ENCODE measurements around the gene PPRC1. TPM values are rescaled to one million over a fixed set of nuclear protein-coding genes. Genes with fewer than 3 reads are reported as not detected.

The PPRC1 gene
- total and polyA plus RNA-seq, 2 experiments from 2014 or later, result 9.8 to 23.7 TPM

DNA sequence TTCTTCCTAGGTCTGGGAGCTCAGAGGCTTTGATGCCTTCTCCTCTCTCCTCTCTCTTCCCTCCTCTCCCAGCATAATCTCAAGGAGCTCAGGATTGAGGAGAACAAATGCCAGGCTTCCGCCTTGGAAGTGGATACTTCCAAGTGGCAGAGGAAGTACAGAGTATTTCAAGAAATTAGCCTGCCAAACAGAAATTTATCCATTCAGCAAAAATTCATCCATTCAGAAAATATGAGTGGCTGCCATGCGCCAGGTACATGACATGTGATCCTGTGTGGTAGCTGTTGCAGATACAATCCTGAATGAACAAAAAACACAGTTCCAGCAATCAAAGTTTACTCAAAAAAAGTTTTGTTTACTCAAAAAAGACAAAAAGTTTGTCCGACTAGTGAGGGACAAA, 37.8 kb downstream of the PPRC1 start:
- Histone ChIP-seq H3K27me3 (no peaks in the 10 kb centered on the region), H2AFZ (no peak overlapping the region), H3K4me2 (no peak overlapping the region), H3K79me2 (no peaks in the 10 kb centered on the region), H3K36me3 (replicated peaks; ENCODE audit: insufficient read depth, low read depth) (no peaks in the 10 kb centered on the region), H3K9me3 (ENCODE audit: low read depth) (no peaks in the 10 kb centered on the region), H3K27ac (no peak overlapping the region), H4K20me1 (ENCODE audit: insufficient read depth, poor library complexity, severe bottlenecking) (no peaks in the 10 kb centered on the region), H3K4me1 (ENCODE audit: insufficient read depth) (no peaks in the 10 kb centered on the region), H3K9me2 (replicated peaks; ENCODE audit: insufficient read depth) (no peaks in the 10 kb centered on the region), H3K4me3 (no peak overlapping the region)
- WGBS (ENCODE audit: low lambda C conversion rate, missing lambda C conversion rate), result 93% methylated on average over 3 of the region's 3 CpGs
- TF ChIP-seq CTCF (IDR thresholded peaks at IDR 0.05; ENCODE audit: poor library complexity), result no peak
- DNase-seq (ENCODE audit: low spot score), result no peak

DNA sequence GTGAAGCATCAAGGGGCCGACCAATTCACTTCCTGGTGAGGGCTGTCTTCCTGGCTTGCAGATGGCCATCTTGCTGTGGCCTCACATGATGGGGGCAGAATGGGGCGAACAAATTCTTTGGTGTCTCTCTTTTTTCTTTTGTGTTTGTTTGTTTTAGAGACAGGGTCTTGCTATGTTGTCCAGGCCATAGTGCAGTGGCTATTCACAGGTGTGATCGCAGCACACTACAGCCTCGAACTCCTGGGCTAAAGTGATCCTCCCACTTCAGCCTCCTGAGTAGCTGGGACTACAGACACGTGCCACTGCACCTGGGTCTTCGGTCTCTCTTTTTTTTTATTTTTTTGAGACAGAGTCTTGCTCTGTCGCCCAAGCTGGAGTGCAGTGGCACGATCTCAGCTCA, 39.4 kb downstream of the PPRC1 start:
- H3K27ac ChIP-seq, result no peak overlapping the region
- no peak overlapping the region for H3K4me3 ChIP-seq
- H4K20me1 ChIP-seq (ENCODE audit: insufficient read depth, poor library complexity, severe bottlenecking), result no peaks in the 10 kb centered on the region
- no peaks in the 10 kb centered on the region for H3K79me2 ChIP-seq
- H3K4me2 ChIP-seq, result no peak overlapping the region
- DNase-seq (ENCODE audit: low spot score), result no peak
- no peak overlapping the region for H2AFZ ChIP-seq
- no peaks in the 10 kb centered on the region for H3K36me3 ChIP-seq (replicated peaks; ENCODE audit: insufficient read depth, low read depth)
- H3K9me2 ChIP-seq (replicated peaks; ENCODE audit: insufficient read depth), result no peaks in the 10 kb centered on the region
- H3K4me1 ChIP-seq (ENCODE audit: insufficient read depth), result no peaks in the 10 kb centered on the region
- no peaks in the 10 kb centered on the region for H3K27me3 ChIP-seq
- WGBS (ENCODE audit: low lambda C conversion rate, missing lambda C conversion rate), result 89% methylated on average over 8 of the region's 8 CpGs
- TF ChIP-seq CTCF (IDR thresholded peaks at IDR 0.05; ENCODE audit: poor library complexity) (no peak), EZH2 (IDR thresholded peaks at IDR 0.05; ENCODE audit: borderline replicate concordance) (no peak), EZH2phosphoT487 (IDR thresholded peaks at IDR 0.05; ENCODE audit: low read depth, severe bottlenecking, unreplicated experiment) (no peak)
- H3K9me3 ChIP-seq (ENCODE audit: low read depth), result no peaks in the 10 kb centered on the region

- Histone ChIP-seq H3K4me1 (ENCODE audit: insufficient read depth) (no peaks in the 10 kb centered on the region), H3K4me2 (no peak overlapping the region), H3K4me3 (no peak overlapping the region), H3K79me2 (no peaks in the 10 kb centered on the region), H3K27ac (no peak overlapping the region), H3K9me3 (ENCODE audit: low read depth) (no peaks in the 10 kb centered on the region), H4K20me1 (ENCODE audit: insufficient read depth, poor library complexity, severe bottlenecking) (no peaks in the 10 kb centered on the region), H3K9me2 (replicated peaks; ENCODE audit: insufficient read depth) (no peaks in the 10 kb centered on the region), H3K36me3 (replicated peaks; ENCODE audit: insufficient read depth, low read depth) (no peaks in the 10 kb centered on the region), H3K27me3 (no peaks in the 10 kb centered on the region), H2AFZ (no peak overlapping the region)
- no peak for DNase-seq (ENCODE audit: low spot score)
- WGBS (ENCODE audit: low lambda C conversion rate, missing lambda C conversion rate), result 76% methylated on average over 4 of the region's 4 CpGs
- TF ChIP-seq CTCF (IDR thresholded peaks at IDR 0.05; ENCODE audit: poor library complexity) (no peak), EZH2phosphoT487 (IDR thresholded peaks at IDR 0.05; ENCODE audit: low read depth, severe bottlenecking, unreplicated experiment) (no peak), EZH2 (IDR thresholded peaks at IDR 0.05; ENCODE audit: borderline replicate concordance) (no peak)
Observed at GRCh38 chr10:102175415-102175814, 42.6 kb downstream of the PPRC1 start.

DNA sequence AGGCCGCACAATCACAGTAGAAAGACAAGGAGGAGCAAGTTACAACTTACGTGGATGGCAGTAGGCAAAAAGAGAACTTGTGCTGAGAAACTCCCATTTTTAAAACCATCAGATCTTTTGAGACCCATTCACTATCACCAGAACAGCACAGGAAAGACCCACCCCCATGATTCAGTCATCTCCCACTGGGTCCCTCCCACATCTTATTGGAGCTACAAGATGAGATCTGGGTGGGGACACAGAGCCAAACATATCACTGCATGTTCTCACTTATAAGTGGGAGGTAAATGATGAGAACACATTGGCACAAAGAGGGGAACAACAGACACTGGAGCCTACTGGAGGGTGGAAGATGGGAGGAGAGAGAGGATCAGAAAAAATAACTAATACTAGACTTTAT, 51.8 kb downstream of the PPRC1 start:
- Histone ChIP-seq H3K27me3 (no peaks in the 10 kb centered on the region), H3K36me3 (replicated peaks; ENCODE audit: insufficient read depth, low read depth) (no peaks in the 10 kb centered on the region), H3K79me2 (no peaks in the 10 kb centered on the region), H3K4me1 (ENCODE audit: insufficient read depth) (no peaks in the 10 kb centered on the region), H3K9me2 (replicated peaks; ENCODE audit: insufficient read depth) (no peaks in the 10 kb centered on the region), H2AFZ (no peak overlapping the region), H3K9me3 (ENCODE audit: low read depth) (no peaks in the 10 kb centered on the region), H3K4me2 (no peak overlapping the region), H3K27ac (no peak overlapping the region), H3K4me3 (no peak overlapping the region), H4K20me1 (ENCODE audit: insufficient read depth, poor library complexity, severe bottlenecking) (no peaks in the 10 kb centered on the region)
- DNase-seq (ENCODE audit: low spot score), result no peak
- TF ChIP-seq EZH2phosphoT487 (IDR thresholded peaks at IDR 0.05; ENCODE audit: low read depth, severe bottlenecking, unreplicated experiment) (no peak), CTCF (IDR thresholded peaks at IDR 0.05; ENCODE audit: poor library complexity) (no peak), EZH2 (IDR thresholded peaks at IDR 0.05; ENCODE audit: borderline replicate concordance) (no peak)
- WGBS (ENCODE audit: low lambda C conversion rate, missing lambda C conversion rate), result 85% methylated on average over 2 of the region's 2 CpGs

Measured in hepatocyte (in vitro differentiated cells).